GM12801 (cell line): ENCODE measurements around the gene TPP2.

Experiments
- CTCF ChIP-seq: IDR thresholded peaks from one replicate; pipeline ENCODE4 v1.5.1; 2011; ENCODE audit warnings: control low read depth; ENCODE audit not compliant: insufficient read length; ENCODE audit errors: extremely low read depth

The TPP2 gene

DNA sequence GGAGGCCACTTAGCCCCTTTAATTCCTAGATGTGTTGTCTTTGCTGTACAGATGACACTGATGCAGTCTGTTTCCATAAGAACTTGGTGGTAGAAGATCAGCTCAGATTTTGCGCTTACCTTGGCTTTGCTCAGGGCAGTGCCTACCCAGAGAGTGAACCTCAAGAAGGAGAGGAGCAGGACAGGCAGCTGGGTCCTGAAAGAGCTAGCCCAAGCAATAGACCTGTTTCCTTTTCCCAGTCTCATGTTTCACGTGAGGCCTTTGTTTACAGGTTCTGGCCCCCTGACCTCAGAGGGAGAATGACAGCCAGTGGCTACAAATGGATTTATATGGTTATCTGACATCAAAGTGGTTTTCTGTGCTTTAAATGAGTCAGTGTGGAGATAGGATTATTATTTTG is 58.0 kb downstream of the TPP2 start:
- no peak for TF ChIP-seq CTCF

DNA sequence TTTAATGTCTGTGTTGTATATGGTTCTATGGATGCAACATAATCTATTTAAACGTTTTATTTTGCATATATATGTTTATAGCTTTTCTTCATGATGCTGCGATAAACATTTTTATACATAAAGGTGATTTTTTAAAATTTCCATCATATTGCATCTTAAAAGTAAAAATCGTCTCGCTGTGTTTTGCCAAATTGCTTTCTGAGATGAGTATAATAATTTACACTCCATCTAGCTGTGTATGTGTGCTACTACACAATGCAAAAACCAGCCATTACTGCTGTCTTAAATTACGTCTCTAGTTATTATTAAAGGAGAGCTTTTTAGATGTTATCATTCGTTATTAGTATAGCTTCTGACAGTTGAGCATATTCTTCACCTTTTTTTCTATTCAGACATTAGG is 60.8 kb downstream of the TPP2 start:
- no peak for TF ChIP-seq CTCF

DNA sequence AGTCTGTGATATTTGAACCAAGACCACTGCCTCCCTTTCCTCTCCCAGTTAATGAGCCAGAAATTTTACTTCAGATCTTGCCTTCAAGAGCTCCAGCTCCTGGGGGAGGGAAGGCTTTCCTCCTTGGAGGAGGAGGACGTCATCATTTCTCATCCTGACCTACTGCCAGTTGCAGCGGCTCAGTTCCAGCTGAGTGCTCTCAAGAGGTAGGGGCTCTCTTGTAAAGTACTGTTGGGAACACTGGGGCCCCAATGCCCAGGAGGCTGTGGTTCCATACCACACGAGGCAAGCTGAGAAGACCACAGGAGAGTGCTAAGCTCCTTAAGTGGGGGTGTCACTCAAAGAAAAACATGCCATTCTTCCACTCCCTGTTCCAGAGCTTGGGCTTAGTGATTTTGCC is 61.9 kb downstream of the TPP2 start:
- TF ChIP-seq CTCF = no peak

DNA sequence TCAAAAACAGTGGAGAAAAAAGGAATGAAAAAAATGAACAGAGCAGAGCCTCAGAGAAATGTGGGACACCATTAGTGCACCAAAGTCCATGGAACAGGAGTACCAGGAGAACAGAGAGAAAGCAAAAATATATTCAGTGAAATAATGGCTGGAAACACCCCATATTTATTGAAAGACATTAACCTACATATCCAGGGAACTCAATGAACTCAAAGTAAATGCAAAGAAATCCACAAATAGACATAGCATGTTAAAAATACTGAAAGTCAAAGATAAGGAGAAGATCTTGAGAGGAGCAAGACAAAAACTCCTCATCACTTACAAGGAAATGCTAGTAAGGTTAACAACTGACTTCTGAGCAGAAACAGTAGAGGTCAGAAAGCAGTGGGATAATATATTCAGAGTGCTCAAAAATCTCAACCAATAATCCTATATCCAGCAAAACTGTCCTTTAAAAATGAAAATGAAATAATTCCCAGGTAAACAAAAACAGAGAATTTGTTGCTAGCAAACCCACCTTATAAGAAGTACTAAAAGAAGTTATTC is 62.5 kb downstream of the TPP2 start:
- TF ChIP-seq CTCF = no peak

DNA sequence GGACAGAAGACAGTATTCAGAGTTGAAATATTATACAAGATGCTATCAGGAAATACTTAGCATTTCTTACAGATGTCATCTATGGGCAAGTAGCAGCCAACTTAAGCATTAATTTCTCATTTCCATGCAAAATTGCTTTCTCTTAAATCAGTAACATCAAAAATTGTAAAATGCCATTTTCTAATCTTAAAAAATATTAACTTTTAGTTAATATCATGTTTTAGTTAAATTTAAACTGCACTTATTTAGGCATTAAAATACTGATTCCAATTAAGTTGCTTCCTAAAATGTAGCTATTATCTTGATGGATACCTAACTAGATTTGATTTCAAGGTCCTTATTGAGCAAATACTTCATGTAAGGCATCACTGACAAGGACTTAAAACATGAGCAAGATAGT is 70.2 kb downstream of the TPP2 start:
- no peak for TF ChIP-seq CTCF

DNA sequence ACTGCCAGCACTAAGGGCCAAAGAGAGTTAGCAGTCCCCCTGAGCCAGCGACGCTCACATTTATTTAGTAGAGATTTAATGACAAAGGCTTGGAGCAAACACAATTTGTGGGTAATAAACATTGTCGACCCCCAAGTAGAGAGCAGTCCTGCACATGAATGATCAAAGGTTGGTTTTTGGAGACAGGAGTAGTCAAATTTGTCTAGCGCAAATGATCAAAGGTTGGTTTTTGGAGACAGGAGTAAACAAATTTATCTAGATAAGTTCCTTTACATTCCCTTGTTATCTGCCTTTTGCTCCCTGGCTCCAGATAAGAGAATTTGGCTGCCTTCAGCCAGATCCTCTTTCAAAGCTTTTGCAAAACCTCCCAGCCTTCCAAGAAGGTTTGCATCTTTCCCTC is 71.1 kb downstream of the TPP2 start:
- no peak for TF ChIP-seq CTCF

DNA sequence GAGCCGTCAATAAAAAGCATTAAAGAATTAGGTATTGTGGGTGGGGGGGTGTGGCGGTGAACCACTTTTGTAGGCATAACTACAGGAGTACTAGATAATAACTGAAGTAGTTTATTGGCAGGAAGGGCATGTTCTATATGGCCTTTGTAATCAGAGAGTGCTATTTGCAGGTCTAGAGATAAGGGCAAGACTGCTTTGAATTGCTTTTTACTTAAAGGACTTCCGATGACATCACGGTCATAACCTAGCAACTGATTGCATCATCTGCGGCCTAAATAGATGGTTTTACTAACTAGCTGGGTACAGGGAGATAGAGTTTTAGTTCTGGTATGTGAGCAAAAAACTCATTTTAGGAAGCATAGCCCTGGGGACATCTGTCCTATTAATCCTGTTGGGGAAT is 73.3 kb downstream of the TPP2 start:
- no peak for TF ChIP-seq CTCF

- no peak for TF ChIP-seq CTCF
These were observed 78.3 kb downstream of the TPP2 start for GRCh38 chr13:102675115-102675514.
